Subcutaneous abdominal adipose tissue (tissue), 5 donors: Measurements from ENCODE around the gene METTL14.
A peak's percentile ranks its signal among the peaks of the same experiment; 100 is the strongest.

Experiments
- H3K27ac ChIP-seq: one replicate; pipeline ENCODE4 v1.7.0; 2013; ENCODE audit warnings: low read depth, mild to moderate bottlenecking, inconsistent platforms, low read length, moderate library complexity
- H3K27me3 ChIP-seq, 5 donors: one replicate each; pipeline ENCODE4 v1.7.0; 2013; ENCODE audit warnings: low read length in 5 of 5, inconsistent platforms in 1 of 5; ENCODE audit not compliant: control insufficient read depth in 5 of 5, insufficient read depth in 4 of 5
- H3K36me3 ChIP-seq, 5 donors: one replicate each; pipeline ENCODE4 v1.7.0; 2013; ENCODE audit warnings: low read length in 5 of 5; ENCODE audit not compliant: control insufficient read depth in 5 of 5, insufficient read depth in 5 of 5
- H3K4me1 ChIP-seq, 5 donors: one replicate each; pipeline ENCODE4 v1.7.0; 2013; ENCODE audit warnings: low read length in 5 of 5, mild to moderate bottlenecking in 3 of 5, moderate library complexity in 1 of 5; ENCODE audit not compliant: control insufficient read depth in 5 of 5, insufficient read depth in 5 of 5
- H3K4me3 ChIP-seq, 5 donors: one replicate each; pipeline ENCODE4 v1.7.0; 2013; ENCODE audit warnings: low read length in 5 of 5, low read depth in 1 of 5
- H3K9ac ChIP-seq, 5 donors: one replicate each; pipeline ENCODE4 v1.7.0; 2013; ENCODE audit warnings: low read length in 5 of 5, mild to moderate bottlenecking in 4 of 5, moderate library complexity in 3 of 5
- H3K9me3 ChIP-seq, 5 donors: one replicate each; pipeline ENCODE4 v1.7.0; 2013; ENCODE audit warnings: low read length in 5 of 5; ENCODE audit not compliant: control insufficient read depth in 5 of 5
- donor health status: healthy.
- donor health status: healthy.
- donor health status: healthy.
- donor health status: healthy.
- donor health status: healthy.

Gene METTL14

DNA sequence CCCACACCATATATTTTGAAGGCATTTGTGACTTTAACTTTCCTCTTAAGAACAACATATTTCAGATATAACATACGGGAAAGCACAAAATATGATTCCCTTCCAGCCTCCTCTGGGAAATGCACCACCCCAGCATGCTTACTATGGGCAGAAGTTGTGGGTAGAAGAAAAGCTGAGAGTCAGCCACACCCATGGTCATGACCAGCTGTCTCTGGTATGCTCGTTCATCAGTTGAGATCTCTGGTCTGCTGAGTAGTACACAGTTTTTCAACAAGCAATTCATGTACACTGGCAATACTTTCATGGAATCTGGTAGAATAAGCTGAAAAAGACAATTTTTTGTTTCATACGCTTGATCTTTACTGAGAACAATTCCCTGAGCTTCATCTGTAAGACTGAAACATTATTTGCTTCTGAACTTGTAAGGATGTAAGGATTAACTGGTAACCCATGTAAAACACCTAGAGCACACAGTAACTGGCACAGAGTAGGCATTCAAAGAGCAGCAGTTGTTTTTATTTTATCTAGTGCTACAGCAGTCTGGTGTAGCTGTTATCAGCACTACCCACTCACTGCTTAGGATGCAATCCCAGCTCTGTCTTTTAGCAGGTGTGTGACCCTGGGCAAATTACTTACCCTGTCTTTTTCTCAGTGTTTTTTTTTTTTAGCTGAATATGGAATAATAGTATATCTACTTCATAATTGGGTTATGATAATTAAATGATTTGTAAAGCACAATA is 47.6 kb downstream of the METTL14 start:
- Histone ChIP-seq H3K36me3 (peaks cover 40 to 65% (median 47%) of the 10 kb centered on the region in 5 donors), H3K27me3 (no peaks in the 10 kb centered on the region), H3K4me3 (no peak overlapping the region), H3K27ac (no peak overlapping the region), H3K9me3 (no peaks in the 10 kb centered on the region), H3K4me1 (no peaks in the 10 kb centered on the region), H3K9ac (no peak overlapping the region)

DNA sequence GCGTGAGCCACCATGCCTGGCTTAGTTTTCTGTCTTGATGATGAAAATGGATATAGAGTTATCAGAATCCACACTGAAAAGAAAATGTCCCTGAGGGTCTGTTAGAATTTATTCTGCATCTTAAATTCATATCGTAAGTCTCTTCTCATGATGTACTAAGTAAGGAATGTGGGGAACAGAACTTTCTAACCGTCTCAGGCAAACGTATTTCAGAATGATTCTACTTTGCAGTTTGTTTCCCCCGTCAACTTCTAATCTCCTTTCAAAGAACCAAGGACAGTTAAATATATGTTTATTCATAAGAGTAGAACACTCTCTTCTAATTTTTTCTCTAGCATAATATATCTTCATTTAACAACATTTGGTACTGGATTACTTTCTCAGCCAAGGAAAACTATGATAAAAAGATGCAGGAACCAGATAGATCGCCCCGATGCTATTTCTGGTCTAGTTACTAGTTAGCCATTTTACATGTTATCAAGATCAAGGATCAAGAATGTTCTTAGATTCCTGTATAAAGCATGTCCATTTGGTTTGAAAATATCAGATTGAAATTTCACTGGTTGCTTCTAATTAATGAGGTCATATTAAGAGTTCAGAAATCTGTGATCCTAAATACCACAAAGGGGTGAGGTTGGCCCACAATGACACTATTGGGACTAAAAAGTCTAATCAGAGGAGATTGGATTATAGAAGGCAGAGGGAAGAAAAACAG is 49.5 kb downstream of the METTL14 start:
- no peak overlapping the region for H3K9ac ChIP-seq
- H3K27ac ChIP-seq: no peak overlapping the region
- H3K27me3 ChIP-seq: no peaks in the 10 kb centered on the region
- no peaks in the 10 kb centered on the region for H3K9me3 ChIP-seq
- no peak overlapping the region for H3K4me3 ChIP-seq
- peaks cover 40 to 72% (median 51%) of the 10 kb centered on the region in 5 donors for H3K36me3 ChIP-seq
- no peaks in the 10 kb centered on the region for H3K4me1 ChIP-seq

DNA sequence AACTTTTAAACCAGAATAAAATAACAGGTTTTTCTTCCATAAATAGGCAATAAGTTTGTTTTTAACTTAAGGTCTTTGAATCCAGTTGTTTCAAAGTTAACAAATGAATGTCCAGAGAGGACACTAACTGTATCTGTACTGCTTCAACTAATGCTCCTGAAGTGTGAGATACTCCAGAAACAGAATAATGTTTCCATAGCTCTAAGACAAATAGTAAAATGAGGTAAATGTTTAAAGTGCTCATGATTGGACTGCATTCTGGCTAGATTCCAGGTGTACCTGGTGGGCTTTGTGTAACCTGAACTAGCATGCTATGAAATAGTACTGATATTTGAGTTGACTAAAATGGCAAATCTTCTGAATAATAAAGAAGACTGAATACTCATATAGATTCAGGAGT is 51.7 kb downstream of the METTL14 start:
- peaks cover 30 to 62% (median 48%) of the 10 kb centered on the region in 5 donors for H3K36me3 ChIP-seq
- no peak overlapping the region for H3K4me3 ChIP-seq
- H3K9ac ChIP-seq: no peak overlapping the region
- H3K27me3 ChIP-seq: no peaks in the 10 kb centered on the region
- H3K4me1 ChIP-seq: peaks cover 0 to 8% (median 6%) of the 10 kb centered on the region in 5 donors
- no peaks in the 10 kb centered on the region for H3K9me3 ChIP-seq
- H3K27ac ChIP-seq: no peak overlapping the region

DNA sequence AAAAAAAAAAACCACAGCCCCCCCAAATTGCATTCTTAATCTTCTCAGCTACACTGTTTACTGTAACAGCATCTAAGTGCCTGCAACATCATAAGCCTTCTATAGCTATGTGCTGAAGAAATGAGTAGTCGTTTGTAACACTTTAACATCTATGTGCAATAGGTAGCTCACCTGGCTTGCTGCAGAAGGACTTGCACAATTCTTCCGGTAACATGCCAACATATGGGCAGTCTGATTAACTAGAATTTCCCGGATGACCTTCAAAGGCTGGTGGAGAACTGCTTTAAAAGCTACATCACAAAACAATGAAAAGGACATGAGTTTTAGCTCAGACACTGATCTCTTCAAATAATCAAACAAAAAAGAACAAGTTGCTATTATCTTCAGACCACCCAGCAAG is 52.9 kb downstream of the METTL14 start:
- no peaks in the 10 kb centered on the region for H3K27me3 ChIP-seq
- no peak overlapping the region for H3K27ac ChIP-seq
- H3K4me1 ChIP-seq: peaks cover 0 to 8% (median 6%) of the 10 kb centered on the region in 5 donors
- H3K36me3 ChIP-seq: peaks cover 30 to 57% (median 41%) of the 10 kb centered on the region in 5 donors
- no peak overlapping the region for H3K4me3 ChIP-seq
- no peaks in the 10 kb centered on the region for H3K9me3 ChIP-seq
- no peak overlapping the region for H3K9ac ChIP-seq

DNA sequence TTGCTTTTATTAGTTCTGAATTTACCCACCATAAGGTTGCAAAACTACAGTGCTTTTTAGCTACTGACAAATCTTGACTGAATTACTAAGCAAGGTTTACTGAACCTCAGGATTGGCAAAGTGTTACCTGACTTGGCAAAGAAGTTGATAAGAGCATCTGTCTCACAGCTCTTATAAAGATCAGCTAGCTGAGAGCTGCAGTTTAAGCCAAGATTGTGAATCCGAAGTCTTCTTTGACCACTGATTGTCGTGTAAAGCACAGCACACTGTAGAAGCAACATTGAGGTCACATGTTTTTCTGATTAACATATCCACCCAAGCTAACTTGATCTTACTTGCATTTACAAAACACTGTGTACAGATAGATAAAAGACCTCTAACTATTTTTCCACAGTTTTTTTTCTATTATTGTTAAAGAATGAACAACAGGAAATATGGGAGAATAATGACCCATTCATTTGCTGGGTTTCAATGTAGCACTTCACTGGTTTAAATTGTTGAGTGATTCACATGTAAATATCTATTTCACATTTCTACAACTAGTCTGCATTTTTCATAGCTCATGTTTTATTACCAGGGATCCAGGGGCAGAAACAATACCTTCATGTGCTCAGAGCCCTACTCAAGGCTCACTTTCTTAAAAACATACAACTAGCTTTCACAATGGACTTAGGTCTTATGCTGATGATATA is 54.0 kb downstream of the METTL14 start:
- H3K27me3 ChIP-seq: no peaks in the 10 kb centered on the region
- no peak overlapping the region for H3K4me3 ChIP-seq
- peaks cover 0 to 8% (median 6%) of the 10 kb centered on the region in 5 donors for H3K4me1 ChIP-seq
- H3K27ac ChIP-seq: no peak overlapping the region
- H3K9ac ChIP-seq: no peak overlapping the region
- no peaks in the 10 kb centered on the region for H3K9me3 ChIP-seq
- H3K36me3 ChIP-seq: peaks cover 38 to 65% (median 45%) of the 10 kb centered on the region in 5 donors

DNA sequence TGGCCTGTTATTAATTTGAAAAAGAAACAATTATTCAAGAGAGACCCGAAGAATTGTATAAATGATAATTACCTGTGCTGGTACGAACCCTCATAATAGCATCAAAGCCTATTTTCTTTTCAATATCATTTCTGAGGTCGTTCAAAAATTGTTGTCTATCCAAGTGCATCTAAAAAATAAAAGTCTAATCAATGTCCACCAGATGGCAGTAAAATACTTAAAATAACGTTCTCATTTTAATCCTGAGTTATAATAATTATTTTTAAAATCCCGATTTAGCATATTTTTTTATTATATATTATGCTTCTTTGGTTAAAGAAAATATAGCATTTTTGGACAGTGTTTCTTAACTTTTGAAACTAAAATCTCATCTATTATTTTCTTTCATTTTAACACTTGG is 55.7 kb downstream of the METTL14 start:
- H3K4me1 ChIP-seq: peaks cover 0 to 8% (median 6%) of the 10 kb centered on the region in 5 donors
- H3K4me3 ChIP-seq: no peak overlapping the region
- H3K27ac ChIP-seq: no peak overlapping the region
- H3K36me3 ChIP-seq: peaks cover 41 to 67% (median 48%) of the 10 kb centered on the region in 5 donors
- no peaks in the 10 kb centered on the region for H3K9me3 ChIP-seq
- no peaks in the 10 kb centered on the region for H3K27me3 ChIP-seq
- peak overlapping the region in 2 of 5 donors; percentile 20 to 36 for H3K9ac ChIP-seq

DNA sequence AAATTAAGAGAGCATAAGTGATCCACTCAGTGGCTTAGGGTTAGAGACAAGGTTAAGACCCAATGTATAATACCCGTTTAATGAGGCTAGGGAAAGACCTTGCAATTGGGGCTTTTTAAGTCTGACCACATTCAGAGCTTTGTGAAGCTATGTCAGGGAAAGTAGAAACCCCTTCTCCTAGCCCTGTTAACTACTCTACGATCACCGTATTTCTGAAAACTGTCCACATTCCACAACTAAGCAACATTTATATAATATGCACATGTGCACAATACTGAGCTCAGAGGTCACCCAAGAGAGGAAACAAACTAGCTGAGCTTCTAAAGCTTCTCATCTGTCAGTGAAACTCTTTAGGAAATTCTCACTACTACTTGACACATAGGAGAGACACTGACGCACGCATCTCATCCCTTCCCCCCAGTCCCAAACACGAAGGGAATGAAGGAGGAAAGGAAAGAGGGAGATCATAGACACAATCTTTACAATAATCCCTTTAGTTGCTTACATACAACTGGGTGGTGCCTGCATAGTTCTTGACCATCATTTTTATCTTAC is 56.2 kb downstream of the METTL14 start:
- peak overlapping the region in 2 of 5 donors; percentile 20 to 36 for H3K9ac ChIP-seq
- peak overlapping the region in 2 of 5 donors; percentile 3 to 25 for H3K4me3 ChIP-seq
- no peak overlapping the region for H3K27ac ChIP-seq
- H3K36me3 ChIP-seq: peaks cover 37 to 65% (median 44%) of the 10 kb centered on the region in 5 donors
- H3K27me3 ChIP-seq: no peaks in the 10 kb centered on the region
- H3K9me3 ChIP-seq: no peaks in the 10 kb centered on the region
- H3K4me1 ChIP-seq: peaks cover 0 to 8% (median 6%) of the 10 kb centered on the region in 5 donors

DNA sequence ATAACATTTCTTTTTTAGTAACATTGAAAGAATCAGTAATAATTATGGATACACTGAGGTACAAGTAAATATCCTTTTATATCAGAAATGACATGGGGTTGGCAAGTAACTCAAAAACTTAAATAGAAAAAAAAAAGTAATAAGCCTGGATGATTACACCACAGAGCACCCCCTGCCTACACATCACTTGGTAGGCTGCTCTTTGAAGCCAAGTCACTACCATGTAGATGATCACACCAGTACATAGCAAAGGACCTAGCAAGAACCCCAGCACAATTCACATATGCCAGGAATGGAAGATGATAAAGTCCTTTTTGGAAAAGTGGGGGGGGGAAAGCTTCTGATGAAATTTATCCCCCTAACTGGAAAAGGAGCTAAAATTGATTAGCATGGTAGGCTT is 56.9 kb downstream of the METTL14 start:
- peaks cover 0 to 8% (median 6%) of the 10 kb centered on the region in 5 donors for H3K4me1 ChIP-seq

DNA sequence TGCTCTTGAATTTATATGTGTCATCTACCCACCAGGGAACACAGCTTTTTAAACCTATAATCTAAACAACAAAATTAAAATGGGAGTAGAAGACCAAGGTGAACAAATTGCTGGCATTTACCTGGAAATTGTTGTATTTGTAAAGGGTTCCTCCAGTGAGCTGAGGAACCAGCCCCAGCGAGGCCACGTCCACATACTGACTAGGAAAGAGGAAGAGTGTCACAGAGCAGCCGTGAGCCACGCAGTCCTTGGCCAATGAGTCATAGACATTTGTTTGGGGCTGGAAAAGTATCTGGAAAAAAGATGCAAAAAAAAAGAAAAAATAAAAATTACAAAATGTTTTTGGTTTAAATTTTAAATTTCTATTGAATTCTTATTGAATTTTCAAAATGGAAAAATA is 58.7 kb downstream of the METTL14 start:
- Histone ChIP-seq H3K9me3 (no peaks in the 10 kb centered on the region), H3K27me3 (no peaks in the 10 kb centered on the region), H3K27ac (no peak overlapping the region), H3K4me1 (peaks cover 0 to 8% (median 6%) of the 10 kb centered on the region in 5 donors), H3K36me3 (peaks cover 20 to 57% (median 34%) of the 10 kb centered on the region in 5 donors), H3K4me3 (no peak overlapping the region), H3K9ac (no peak overlapping the region)

More for the DNA sequence above, 56.9 kb downstream of the METTL14 start:
- H3K36me3 ChIP-seq: peaks cover 36 to 68% (median 46%) of the 10 kb centered on the region in 5 donors
- H3K27ac ChIP-seq: no peak overlapping the region
- no peaks in the 10 kb centered on the region for H3K27me3 ChIP-seq
- no peaks in the 10 kb centered on the region for H3K9me3 ChIP-seq
- H3K4me3 ChIP-seq: no peak overlapping the region
- no peak overlapping the region for H3K9ac ChIP-seq
